Measurements from ENCODE around the gene MTIF3. TPM values are rescaled to one million over a fixed set of nuclear protein-coding genes. Genes with fewer than 3 reads are reported as not detected.

MTIF3 gene
- total RNA-seq, 4 donors from 2014 or later: 96.6 to 165 (median 142) TPM

DNA sequence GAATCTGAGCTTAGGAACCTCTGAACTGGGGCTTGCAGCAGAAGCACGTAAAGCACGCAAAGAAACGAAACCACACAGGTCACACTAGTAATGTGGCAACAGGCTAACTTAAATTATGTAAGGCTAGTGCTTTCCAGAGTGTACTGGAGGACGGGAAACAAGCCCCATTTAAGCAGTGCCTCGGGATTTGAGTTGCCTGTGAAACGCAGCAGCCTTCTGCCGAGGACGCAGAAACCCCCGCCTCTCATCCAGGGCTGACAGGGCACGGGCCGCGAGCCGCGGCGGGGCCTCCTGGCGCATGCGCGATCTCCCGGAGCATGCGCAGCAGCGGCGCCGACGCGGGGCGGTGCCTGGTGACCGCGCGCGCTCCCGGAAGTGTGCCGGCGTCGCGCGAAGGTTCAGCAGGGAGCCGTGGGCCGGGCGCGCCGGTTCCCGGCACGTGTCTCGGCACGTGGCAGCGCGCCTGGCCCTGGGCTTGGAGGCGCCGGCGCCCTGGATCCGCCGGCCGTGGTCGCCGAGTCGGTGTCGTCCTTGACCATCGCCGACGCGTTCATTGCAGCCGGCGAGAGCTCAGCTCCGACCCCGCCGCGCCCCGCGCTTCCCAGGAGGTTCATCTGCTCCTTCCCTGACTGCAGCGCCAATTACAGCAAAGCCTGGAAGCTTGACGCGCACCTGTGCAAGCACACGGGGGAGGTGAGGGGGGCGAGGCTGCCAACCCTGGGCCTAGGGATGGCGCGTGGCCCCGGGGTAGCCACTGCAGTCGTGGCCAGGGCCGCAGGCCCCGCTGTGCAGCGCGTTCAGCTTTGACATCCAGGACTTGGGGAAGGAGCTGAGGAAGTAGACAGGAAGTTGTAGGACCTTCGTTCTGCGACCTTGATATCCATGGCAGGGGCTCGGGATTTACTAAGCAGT, 25.9 kb downstream of the MTIF3 start, which contains the start of gene GTF3A:
Gene GTF3A (plus strand): TSS at position 374 of the 912 bp plus-strand sequence.
- TF ChIP-seq, protein P1, sequence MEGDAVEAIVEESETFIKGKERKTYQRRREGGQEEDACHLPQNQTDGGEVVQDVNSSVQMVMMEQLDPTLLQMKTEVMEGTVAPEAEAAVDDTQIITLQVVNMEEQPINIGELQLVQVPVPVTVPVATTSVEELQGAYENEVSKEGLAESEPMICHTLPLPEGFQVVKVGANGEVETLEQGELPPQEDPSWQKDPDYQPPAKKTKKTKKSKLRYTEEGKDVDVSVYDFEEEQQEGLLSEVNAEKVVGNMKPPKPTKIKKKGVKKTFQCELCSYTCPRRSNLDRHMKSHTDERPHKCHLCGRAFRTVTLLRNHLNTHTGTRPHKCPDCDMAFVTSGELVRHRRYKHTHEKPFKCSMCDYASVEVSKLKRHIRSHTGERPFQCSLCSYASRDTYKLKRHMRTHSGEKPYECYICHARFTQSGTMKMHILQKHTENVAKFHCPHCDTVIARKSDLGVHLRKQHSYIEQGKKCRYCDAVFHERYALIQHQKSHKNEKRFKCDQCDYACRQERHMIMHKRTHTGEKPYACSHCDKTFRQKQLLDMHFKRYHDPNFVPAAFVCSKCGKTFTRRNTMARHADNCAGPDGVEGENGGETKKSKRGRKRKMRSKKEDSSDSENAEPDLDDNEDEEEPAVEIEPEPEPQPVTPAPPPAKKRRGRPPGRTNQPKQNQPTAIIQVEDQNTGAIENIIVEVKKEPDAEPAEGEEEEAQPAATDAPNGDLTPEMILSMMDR (IDR thresholded peaks at IDR 0.05; ENCODE audit: low read depth): no peak

DNA sequence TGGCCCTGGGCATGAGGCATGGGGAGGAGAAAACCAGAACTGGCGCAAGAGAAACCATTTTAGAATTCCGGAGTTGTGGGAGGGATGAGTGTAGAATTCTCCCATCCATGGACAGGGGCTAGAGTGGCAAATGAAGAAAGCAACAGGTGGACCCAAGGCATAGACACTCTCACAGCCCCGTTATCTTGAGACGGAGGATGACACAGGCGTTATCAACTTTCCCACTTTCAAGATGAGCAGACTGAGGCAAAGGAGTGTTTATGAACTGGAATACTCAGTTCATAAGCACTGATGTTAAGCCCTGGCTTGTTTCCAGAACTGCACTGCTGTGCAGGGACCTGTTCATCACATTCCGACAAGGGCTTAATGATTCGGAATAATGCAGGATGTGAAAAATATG, 27.0 kb downstream of the MTIF3 start:
- TF ChIP-seq, protein P1 (IDR thresholded peaks at IDR 0.05; ENCODE audit: low read depth): no peak

DNA sequence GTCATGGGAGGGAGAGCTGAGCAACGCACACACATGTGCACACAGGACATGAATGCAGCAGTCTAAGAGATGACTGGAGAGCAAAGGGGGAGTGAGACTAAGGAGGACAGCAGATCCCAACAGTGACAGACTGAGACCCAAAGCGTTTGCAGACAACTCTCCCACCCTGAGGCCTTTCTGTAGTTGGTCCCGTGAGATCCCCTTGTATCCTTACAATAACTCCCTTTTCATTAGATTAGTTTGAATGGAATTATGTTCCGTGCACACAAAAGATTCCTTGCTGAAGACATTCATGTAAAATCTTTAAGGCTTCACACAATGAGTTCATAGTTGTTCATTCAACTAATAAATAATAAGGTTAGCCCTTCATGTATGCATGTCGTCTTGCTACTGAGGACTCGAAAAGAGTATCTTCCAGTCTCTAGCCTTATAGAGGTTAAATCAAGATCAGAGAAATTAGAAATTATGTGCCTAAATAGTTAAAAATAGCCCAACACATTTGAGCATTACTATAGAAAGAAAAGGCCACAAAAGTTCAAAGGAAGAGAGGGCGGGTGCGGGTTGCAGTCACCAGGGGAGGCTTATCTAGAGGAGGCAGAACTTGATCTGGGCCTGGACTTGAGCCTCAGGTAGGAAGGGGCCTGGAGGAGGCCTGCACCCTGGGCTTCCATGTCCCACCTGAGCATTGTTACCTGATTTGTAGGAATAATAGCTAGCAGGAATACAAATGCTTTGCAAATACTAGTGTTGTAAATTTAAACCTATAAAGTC, 29.1 kb downstream of the MTIF3 start:
- TF ChIP-seq, protein P1 (IDR thresholded peaks at IDR 0.05; ENCODE audit: low read depth): no peak

DNA sequence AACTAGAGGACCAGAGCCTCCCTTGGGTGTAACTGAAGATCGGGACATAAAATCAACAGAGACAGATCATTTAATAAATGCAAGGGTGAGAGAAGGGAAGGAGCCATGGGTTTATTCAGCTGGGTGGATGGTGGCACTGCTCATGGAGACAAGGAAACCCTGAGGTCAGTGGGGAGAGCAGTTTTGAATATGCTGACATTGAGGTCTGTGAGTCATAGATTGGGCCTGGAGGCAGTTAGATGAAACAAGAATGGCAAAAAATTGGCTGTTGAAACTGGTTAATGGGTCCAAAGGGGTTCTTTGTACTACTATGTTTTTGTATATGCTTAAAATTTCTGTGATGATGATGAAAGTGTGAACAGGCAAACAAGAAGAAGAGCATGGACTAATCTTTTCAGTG, 31.0 kb downstream of the MTIF3 start:
- TF ChIP-seq, protein P1 (IDR thresholded peaks at IDR 0.05; ENCODE audit: low read depth): no peak

DNA sequence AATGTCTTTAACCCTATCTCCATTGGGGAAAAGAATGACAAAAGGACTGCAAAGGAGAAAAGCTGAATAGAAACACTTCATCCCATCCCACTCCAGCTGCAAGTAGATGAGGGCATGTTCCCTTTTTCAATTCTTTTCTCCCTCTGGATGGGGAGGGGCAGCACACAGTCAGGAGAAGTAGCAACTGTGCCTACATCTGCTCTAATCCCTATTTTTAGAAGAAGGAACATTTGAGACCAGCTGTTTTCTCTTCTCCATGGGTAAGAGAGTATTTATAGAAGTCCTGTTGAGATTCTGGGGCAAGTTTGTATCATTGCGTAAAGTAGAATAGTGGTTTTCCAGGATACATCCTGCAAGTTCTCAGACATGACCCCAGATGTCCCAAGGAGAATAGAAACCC, 35.2 kb downstream of the MTIF3 start:
- TF ChIP-seq, protein P1 (IDR thresholded peaks at IDR 0.05; ENCODE audit: low read depth): no peak

DNA sequence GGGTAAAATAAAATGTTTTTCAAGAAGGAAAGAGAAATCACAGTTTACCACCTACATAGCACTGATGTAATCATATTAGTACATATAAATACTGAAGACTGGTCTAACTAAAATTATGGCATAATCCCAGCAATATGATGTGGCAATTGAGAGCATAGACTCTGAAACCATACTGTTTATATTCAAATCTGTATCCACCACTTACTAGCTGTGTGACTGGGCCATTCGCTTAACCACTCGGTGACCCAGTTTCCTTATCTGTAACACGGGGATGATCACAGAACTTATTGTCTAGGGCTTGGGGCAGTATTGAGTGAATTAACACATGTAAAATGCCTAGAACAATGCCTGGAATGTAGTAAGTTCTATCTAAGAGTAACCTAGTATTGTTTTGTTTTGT, 39.0 kb downstream of the MTIF3 start:
- TF ChIP-seq, protein P1 (IDR thresholded peaks at IDR 0.05; ENCODE audit: low read depth): no peak

DNA sequence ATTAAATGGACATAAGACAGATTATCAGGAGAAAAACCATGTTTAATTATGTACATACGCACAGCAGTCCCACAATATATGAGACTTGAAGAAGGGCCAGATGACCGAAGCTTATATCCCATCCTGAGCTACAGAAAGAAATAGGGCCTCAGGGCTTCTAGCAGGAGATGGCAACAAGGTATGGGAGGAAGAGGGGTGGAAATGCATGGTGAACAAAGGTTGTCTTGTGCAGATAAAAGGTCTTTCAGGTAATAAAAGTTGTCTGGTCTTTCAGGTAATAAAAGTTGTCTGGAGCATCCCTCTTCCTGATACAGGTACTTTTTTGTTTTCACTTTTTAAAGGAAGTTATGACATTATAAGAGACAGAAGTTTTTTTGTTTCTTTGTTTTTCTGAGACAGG, 41.4 kb downstream of the MTIF3 start:
- TF ChIP-seq, protein P1 (IDR thresholded peaks at IDR 0.05; ENCODE audit: low read depth): no peak

Measured in subcutaneous adipose tissue (tissue), 4 donors.